GM19452 (cell line): Measurements from ENCODE around the gene IL1R1.

Experiments
- ATAC-seq: cut with Tn5 transposase; IDR thresholded peaks from one replicate; pipeline ENCODE4 v1.9.1; 2021; ENCODE audit not compliant: unreplicated experiment

IL1R1 gene

GRCh38 chr2:102168026-102168771 lies 25.7 kb downstream of the IL1R1 start:
- no peak for ATAC-seq

GRCh38 chr2:102171946-102172345 lies 29.4 kb downstream of the IL1R1 start:
- ATAC-seq: no peak

GRCh38 chr2:102172745-102173144 lies 30.2 kb downstream of the IL1R1 start:
- no peak for ATAC-seq

GRCh38 chr2:102176172-102176571 lies 33.6 kb downstream of the IL1R1 start:
- ATAC-seq: no peak

GRCh38 chr2:102177814-102178478 lies 35.4 kb downstream of the IL1R1 start:
- no peak for ATAC-seq

GRCh38 chr2:102179061-102179460 lies 36.5 kb downstream of the IL1R1 start:
- ATAC-seq: no peak

GRCh38 chr2:102179788-102180686 lies 37.5 kb downstream of the IL1R1 start:
- ATAC-seq: no peak

- ATAC-seq: no peak
Measured at GRCh38 chr2:102180687-102180999, 38.1 kb downstream of the IL1R1 start.

- no peak for ATAC-seq
Measured at GRCh38 chr2:102181376-102181775, 38.8 kb downstream of the IL1R1 start.

GRCh38 chr2:102181919-102182635 lies 39.5 kb downstream of the IL1R1 start:
- no peak for ATAC-seq

GRCh38 chr2:102184018-102184417 lies 41.5 kb downstream of the IL1R1 start:
- ATAC-seq: no peak

- no peak for ATAC-seq
Measured at GRCh38 chr2:102184568-102184967, 42.0 kb downstream of the IL1R1 start.

GRCh38 chr2:102185347-102185746 lies 42.8 kb downstream of the IL1R1 start:
- no peak for ATAC-seq

- no peak for ATAC-seq
Measured at GRCh38 chr2:102186791-102187495, 44.4 kb downstream of the IL1R1 start, which contains the start of gene IL1RL2. TSS of gene IL1RL2 (plus strand) at chr2:102187023. CDS start at chr2:102187868, 845 bp downstream.

- ATAC-seq: no peak
Measured at GRCh38 chr2:102187496-102188150, 45.1 kb downstream of the IL1R1 start.

GRCh38 chr2:102190430-102191107 lies 48.0 kb downstream of the IL1R1 start:
- no peak for ATAC-seq

- ATAC-seq: no peak
Measured at GRCh38 chr2:102191501-102191900, 49.0 kb downstream of the IL1R1 start.

- no peak for ATAC-seq
Measured at GRCh38 chr2:102193074-102193473, 50.5 kb downstream of the IL1R1 start.

- no peak for ATAC-seq
Measured at GRCh38 chr2:102194609-102195268, 52.2 kb downstream of the IL1R1 start.
